GM19395 (cell line): ENCODE measurements around the gene KIF7.

Source experiments
- ATAC-seq: cut with Tn5 transposase; IDR thresholded peaks from one replicate; pipeline ENCODE4 v1.9.1; 2021; ENCODE audit warnings: mild to moderate bottlenecking, moderate library complexity; ENCODE audit not compliant: unreplicated experiment

Gene KIF7

DNA sequence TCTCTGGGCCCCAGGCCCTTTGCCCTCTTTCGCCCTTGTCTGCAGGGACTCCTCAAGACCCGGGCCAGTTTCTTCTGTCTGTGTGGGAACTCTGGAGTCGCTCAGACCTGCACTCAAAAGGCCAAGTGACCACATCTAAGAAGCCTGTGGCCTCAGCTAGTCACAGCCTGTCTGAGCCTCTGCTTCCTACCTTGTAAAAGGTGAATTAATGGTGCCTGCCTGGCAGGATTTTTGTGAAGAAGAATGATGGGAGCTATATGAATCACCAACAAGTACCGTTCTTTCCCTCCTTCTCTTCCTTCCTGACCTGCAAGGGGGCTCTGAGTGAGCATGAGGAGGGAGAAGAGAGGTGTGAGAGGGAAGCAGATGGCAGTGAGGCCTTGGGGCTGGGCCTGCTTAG is 16.4 kb upstream of the KIF7 start:
- ATAC-seq, result no peak

- ATAC-seq, result no peak
Observed at GRCh38 chr15:89670971-89671560, 15.8 kb upstream of the KIF7 start.

DNA sequence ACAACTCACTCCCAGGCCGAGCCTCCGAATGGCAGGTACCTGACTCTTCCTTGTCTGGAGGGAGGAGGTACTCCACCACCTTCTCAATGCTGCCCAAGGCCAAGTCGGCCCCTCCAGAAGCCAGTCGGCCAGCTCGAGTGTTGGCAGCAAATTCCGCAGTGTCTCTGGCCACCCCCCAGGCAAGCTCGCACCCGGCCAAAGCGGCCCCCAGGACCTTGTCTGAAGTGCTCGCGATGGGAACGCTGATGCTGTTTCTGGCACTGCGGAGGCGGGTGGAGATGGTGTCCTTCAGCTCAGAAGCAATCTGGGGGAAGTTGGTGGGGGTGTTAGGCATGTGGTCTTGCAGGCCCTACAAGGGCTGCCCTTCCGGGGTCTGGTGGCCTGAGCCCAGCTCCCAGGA is 14.7 kb upstream of the KIF7 start:
- no peak for ATAC-seq

- no peak for ATAC-seq
Observed at GRCh38 chr15:89669309-89669865, 14.1 kb upstream of the KIF7 start.

DNA sequence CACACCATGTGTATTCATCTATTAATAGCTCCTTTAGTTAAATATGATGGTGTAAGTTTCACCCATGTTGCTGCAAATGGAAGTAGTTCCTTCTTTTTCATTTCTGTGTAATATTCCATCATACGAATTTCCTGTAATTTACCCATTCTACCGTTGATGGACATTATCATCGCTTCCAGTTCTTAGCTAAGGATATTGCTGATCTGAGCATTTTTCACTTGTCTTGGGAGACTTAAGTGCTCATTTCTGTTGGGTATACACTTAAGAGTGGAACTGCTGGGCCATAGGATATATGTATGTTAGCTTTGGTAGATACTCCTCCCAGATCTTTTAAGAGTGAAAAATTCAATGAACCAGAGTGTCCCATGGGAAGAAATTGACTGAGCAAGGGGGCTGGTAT is 12.9 kb upstream of the KIF7 start:
- ATAC-seq, result no peak

- ATAC-seq, result no peak
Observed at GRCh38 chr15:89667706-89667960, 12.4 kb upstream of the KIF7 start.

GRCh38 chr15:89666858-89667705 is 11.8 kb upstream of the KIF7 start:
- no peak for ATAC-seq

DNA sequence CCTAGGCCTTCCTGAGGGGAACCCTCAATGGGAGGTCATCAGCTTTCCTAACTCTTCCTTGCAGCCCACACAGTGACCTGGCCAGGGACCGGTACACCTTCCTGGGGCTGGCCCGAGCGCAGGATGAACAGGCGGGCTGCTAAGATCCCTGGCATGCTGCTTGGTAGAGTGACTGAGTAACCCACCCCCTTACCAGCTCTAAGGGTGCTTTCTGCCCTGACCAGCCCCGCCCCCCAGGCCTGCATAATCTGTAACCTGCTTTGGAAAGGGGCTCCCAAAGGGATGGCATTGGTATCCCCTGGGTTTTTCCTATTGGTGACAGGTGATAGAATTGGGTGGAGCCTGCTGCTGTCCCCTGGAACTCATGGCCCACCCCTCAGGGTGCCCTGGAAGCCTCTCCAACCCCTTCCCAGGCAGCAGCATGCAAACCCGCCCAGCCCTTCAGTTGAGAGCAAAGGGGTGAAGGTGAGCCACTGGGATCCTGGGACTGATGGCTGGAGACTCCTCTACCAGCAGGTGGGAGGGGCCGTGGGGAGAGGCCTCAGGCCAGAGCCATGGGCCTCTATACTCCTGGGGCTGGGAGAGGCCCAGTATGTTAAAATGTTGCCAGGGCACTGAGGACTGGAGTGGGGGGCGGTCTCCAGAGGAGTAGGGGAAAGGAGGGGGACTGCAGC is 11.1 kb upstream of the KIF7 start:
- no peak for ATAC-seq

GRCh38 chr15:89665449-89666181 is 10.3 kb upstream of the KIF7 start:
- peak; percentile 54 for ATAC-seq

- no peak for ATAC-seq
Observed at GRCh38 chr15:89664441-89665350, 9.4 kb upstream of the KIF7 start.

DNA sequence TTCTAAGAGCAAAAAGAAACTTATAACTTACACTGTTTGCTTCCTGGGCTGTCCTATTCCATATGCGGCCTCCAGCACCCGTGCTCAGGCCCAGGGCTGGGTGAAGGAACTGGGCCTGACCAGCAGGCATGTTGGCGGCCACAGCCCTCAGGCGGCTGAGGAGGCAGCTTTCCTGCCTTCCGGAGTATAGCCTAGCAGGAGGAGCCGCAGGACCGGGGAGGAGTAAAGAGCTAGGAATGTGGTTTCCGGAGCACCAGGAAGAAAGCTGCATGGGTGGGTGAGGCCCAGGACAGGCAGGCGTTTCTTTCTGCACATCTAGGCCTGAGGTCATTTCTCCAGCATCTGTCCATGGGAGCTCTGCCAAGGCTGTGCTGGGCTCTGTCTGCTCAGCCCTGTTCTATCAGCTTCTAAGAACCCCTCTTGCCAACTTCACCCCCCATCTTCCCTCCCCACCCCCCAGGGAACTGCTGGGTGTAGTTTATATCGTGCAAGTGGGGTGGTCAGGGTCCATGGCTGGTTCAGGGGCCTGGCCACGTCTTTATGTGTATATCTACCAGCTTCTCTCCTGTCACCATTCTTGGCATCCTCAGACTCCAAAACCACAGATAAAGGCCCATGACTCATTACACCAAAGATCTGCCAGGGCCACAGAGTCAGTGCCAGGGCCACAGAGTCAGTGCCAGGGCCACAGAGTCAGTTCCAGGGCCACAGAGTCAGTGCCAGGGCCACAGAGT is 7.8 kb upstream of the KIF7 start:
- no peak for ATAC-seq

DNA sequence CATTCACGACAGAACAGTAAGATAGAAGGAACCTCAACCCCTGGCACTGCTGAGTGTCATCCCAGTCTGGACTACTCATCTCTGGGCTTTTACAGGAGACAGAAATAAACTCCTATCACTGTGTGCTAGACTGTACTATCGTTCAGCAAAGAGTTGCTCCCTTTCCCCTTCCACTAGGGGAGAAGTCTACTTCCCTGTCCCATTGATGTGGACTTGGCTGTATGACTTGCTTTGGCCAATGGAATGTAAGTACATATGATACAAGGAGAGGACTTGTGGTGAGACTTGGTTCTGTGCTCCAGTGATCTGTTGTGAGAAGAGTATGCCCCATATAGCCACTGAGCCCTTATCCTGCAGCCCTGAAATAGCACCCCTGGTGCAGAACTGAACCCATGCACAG is 5.3 kb upstream of the KIF7 start:
- ATAC-seq, result no peak

DNA sequence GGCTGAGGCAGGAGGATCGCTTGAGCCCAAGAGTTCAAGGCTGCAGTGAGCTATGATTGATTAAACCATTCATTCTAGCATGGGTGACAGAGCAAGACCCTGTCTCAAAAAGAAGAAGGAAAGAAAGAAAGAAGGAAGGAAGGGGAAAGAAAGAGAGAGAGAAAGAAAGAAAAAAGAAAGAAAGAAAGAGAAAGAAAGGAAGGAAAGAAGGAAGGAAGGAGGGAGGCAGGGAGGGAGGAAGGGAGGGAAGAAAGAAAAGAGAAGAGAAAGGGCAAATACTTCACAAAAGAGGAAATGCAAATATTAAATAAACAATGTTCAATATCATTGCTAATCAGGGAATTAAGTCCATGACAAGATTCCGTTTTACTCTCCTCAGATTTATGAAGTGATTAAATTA is 4.0 kb upstream of the KIF7 start:
- ATAC-seq, result no peak

GRCh38 chr15:89657686-89658200 is 2.5 kb upstream of the KIF7 start:
- ATAC-seq, result no peak

DNA sequence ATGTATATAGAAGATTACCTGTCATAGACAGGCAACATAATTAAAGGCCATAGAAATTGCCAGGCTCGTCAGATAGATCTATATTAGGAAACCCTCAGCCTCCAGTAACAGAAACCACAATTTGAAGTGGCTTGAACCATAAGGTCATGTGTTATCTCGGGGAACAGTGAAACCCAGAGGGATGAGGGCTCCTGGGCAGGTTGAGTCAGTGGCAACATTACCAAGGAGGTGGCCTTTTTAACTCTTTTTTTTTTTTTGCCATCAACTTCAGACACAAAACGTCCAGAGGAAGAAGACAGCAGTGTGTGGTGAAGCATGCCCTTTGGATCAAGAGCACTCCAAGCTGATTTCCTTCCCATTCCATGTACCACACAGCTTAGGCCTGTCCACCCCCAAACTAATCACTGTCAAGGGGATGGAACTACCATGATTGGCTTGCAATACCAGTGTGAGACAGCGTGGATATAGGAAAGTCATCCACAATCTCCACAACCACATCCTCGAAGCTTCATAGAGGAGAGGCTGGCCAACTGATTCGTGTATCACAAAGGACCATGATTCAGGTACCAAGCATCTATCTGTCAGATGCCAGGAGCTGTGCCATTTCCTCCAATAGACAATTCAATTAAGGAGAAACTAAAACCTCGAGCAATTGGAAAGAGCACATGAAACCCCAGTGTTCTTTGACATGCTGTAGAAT is 999 bp upstream of the KIF7 start:
- ATAC-seq, result no peak

- ATAC-seq, result no peak
Observed at GRCh38 chr15:89654301-89654761, 936 bp downstream of the KIF7 start.

GRCh38 chr15:89653578-89653977 is 1.7 kb downstream of the KIF7 start:
- no peak for ATAC-seq

GRCh38 chr15:89652666-89653065 is 2.6 kb downstream of the KIF7 start:
- no peak for ATAC-seq

- ATAC-seq, result no peak
Observed at GRCh38 chr15:89652131-89652530, 3.1 kb downstream of the KIF7 start.
